ENCODE data around the gene BRSK1. TPM values are rescaled to one million over a fixed set of nuclear protein-coding genes. Genes with fewer than 3 reads are reported as not detected.
A peak's percentile ranks its signal among the peaks of the same experiment; 100 is the strongest.

The BRSK1 gene
- total RNA-seq, 1 donor from 2014 or later, result 6.5 TPM

- H3K4me1 ChIP-seq, result peaks cover 7% of the 10 kb centered on the region in 2 donors
- no peaks in the 10 kb centered on the region for H3K27me3 ChIP-seq
- no peak for DNase-seq (ENCODE audit: low spot score in 2 of 2)
- TF ChIP-seq CTCF (IDR thresholded peaks at IDR 0.05), result no peak
- no peaks in the 10 kb centered on the region for H3K9me3 ChIP-seq
- H3K4me3 ChIP-seq, result no peak overlapping the region
- intact Hi-C loops (cut with DNase I), result no loop called here
- H3K36me3 ChIP-seq, result peaks cover 30 to 47% of the 10 kb centered on the region in 2 donors
- no peak overlapping the region for H3K27ac ChIP-seq
Measured at GRCh38 chr19:55277494-55277893, 6.3 kb upstream of the BRSK1 start.

- H3K4me1 ChIP-seq, result peaks cover 7 to 9% of the 10 kb centered on the region in 2 donors
- no peak for DNase-seq (ENCODE audit: low spot score in 2 of 2)
- TF ChIP-seq CTCF (IDR thresholded peaks at IDR 0.05), result no peak
- H3K27me3 ChIP-seq, result no peaks in the 10 kb centered on the region
- H3K36me3 ChIP-seq, result peaks cover 23 to 36% of the 10 kb centered on the region in 2 donors
- H3K9me3 ChIP-seq, result no peaks in the 10 kb centered on the region
- H3K27ac ChIP-seq, result no peak overlapping the region
- H3K4me3 ChIP-seq, result peak overlapping the region in 1 of 2 donors; percentile 84
- intact Hi-C loops (cut with DNase I), result no loop called here
Measured at GRCh38 chr19:55278391-55279135, 5.2 kb upstream of the BRSK1 start.

DNA sequence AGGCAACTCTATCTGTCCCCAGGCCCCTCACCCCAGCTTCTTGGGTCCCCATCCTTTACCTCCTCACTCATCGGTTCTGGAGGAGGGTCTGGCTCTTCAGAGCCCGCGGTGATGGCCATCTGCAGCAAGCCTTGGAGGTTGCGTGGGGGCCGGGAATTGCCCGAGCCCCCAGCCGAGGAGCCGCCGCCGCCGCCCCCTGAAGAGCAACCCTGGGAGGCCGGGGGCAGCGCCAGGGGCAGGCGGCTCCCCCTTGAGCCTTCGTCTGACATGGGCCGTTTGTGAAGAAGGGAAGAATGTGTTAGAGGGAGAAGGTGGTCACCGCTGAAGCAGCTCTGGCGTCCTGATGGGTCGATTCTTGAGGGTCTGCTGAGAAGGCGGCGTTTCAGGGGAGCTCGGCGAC lies 4.5 kb upstream of the BRSK1 start:
- Histone ChIP-seq H3K27ac (peak overlapping the region; percentile 66 to 68), H3K9me3 (no peaks in the 10 kb centered on the region), H3K4me1 (peaks cover 7 to 11% of the 10 kb centered on the region in 2 donors), H3K36me3 (peaks cover 18 to 28% of the 10 kb centered on the region in 2 donors), H3K4me3 (peak overlapping the region; percentile 71 to 84), H3K27me3 (no peaks in the 10 kb centered on the region)
- DNase-seq (ENCODE audit: low spot score in 2 of 2), result no peak
- TF ChIP-seq CTCF (IDR thresholded peaks at IDR 0.05), result no peak
- intact Hi-C loops (cut with DNase I), result no loop called here

GRCh38 chr19:55279770-55280643 lies 3.8 kb upstream of the BRSK1 start, which contains the start of gene HSPBP1:
HSPBP1 (minus strand) TSS chr19:55280110; CDS start chr19:55279608, 502 bp downstream.
- peak; percentile 85 to 97 for DNase-seq (ENCODE audit: low spot score in 2 of 2)
- intact Hi-C loops (cut with DNase I), result loop anchor here (1.0 to 10.0 kb wide), 7 partner anchors 21 to 325 kb away; partner anchors contain the start of genes C19orf85, ISOC2, KMT5C and PPP1R12C
- Histone ChIP-seq H3K4me3 (peak within 1 kb of the TSS; percentile 71 to 84), H3K9me3 (no peaks in the 10 kb centered on the region), H3K27ac (peak within 1 kb of the TSS; percentile 66 to 68), H3K27me3 (no peaks in the 10 kb centered on the region), H3K36me3 (peaks cover 14 to 22% of the 10 kb centered on the region in 2 donors), H3K4me1 (peaks cover 11 to 16% of the 10 kb centered on the region in 2 donors)
- no peak for TF ChIP-seq CTCF (IDR thresholded peaks at IDR 0.05)

DNA sequence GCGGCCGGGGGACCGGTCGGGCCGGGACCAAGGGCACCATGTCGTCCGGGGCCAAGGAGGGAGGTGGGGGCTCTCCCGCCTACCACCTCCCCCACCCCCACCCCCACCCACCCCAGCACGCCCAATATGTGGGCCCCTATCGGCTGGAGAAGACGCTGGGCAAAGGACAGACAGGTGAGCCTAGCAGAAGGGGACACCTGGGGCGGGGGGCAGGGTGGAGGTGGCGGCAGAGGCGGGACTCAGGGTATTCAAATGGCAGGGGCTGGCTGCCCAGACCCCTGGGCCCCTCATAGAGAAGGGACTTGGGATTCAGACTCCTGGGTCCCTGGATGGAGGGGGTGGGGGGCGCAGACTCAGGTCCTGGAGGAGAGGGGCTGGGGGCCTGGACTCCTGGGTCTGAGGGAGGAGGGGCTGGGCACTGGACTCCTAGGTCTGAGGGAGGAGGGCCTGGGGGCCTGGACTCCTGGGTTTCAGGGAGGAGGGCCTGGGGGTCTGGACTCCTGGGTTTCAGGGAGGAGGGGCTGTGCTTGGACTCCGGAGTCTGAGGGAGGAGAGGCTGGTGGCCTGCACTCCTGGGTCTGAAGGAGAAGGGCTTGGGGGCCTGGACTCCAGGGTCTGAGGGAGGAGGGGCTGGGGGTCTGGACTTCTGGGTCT lies 735 bp downstream of the BRSK1 start:
- Histone ChIP-seq H3K27ac (peak overlapping the region; percentile 87 to 93), H3K27me3 (no peaks in the 10 kb centered on the region), H3K36me3 (peaks cover 3 to 7% of the 10 kb centered on the region in 2 donors), H3K4me1 (peaks cover 10 to 13% of the 10 kb centered on the region in 2 donors), H3K4me3 (peak overlapping the region; percentile 77), H3K9me3 (no peaks in the 10 kb centered on the region)
- TF ChIP-seq CTCF (IDR thresholded peaks at IDR 0.05), result no peak
- intact Hi-C loops (cut with DNase I), result loop anchor here (5.0 to 10.0 kb wide), 4 partner anchors 167 to 320 kb away; partner anchors contain the start of genes C19orf85, ISOC2, PPP1R12C and ZNF524
- no peak for DNase-seq (ENCODE audit: low spot score in 2 of 2)

All from ascending aorta (tissue), 2 donors.